ENCODE data around the gene LCE2A. TPM values are rescaled to one million over a fixed set of nuclear protein-coding genes. Genes with fewer than 3 reads are reported as not detected.
"Not testable (repeated sequence)": the region's sequence is repeated elsewhere in the genome, so short reads cannot be mapped to it uniquely, and the experiment has no call there.

The LCE2A gene
- total RNA-seq, 5 donors from 2014 or later (not counting 1 experiment from before 2014, with no cell fraction given) = not detected

GRCh38 chr1:152666171-152666570 is 32.0 kb upstream of the LCE2A start:
- H3K27ac Mint-ChIP-seq; H3K36me3 Mint-ChIP-seq; H3K9me3 ChIP-seq; H3K36me3 ChIP-seq (ENCODE audit: control insufficient read depth in 2 of 2, extremely low read depth in 1 of 2, insufficient read depth in 1 of 2, low read length in 1 of 2); H3K4me1 Mint-ChIP-seq; CTCF ChIA-PET; POLR2A ChIA-PET; H3K4me3 Mint-ChIP-seq; H3K4me1 ChIP-seq (ENCODE audit: control insufficient read depth in 1 of 2, extremely low read depth in 1 of 2, insufficient read depth in 2 of 2, low read length in 2 of 2); H3K27ac ChIP-seq (ENCODE audit: low read length); H3K4me3 ChIP-seq (ENCODE audit: control insufficient read depth in 1 of 2, extremely low read depth in 1 of 2, low read length in 1 of 2); H3K9me3 Mint-ChIP-seq; DNase-seq; ATAC-seq (replicated peaks in 1 of 4): not testable (repeated sequence)
- peaks cover 0 to 11% of the 10 kb centered on the region in 2 experiments for H3K27me3 ChIP-seq (replicated peaks in 1 of 2; ENCODE audit: control insufficient read depth in 2 of 2, extremely low read depth in 1 of 2, insufficient read depth in 2 of 2, low read length in 1 of 2)
- no CpG with 5 or more reads among the region's 1 CpG for WGBS (ENCODE audit: insufficient coverage)
- peaks cover 25 to 26% of the 10 kb centered on the region in 2 donors for H3K27me3 Mint-ChIP-seq

- POLR2A ChIA-PET = no interaction called here
- Histone ChIP-seq H3K4me1 (ENCODE audit: control insufficient read depth in 1 of 2, extremely low read depth in 1 of 2, insufficient read depth in 2 of 2, low read length in 2 of 2) (no peaks in the 10 kb centered on the region), H3K27me3 (replicated peaks in 1 of 2; ENCODE audit: control insufficient read depth in 2 of 2, extremely low read depth in 1 of 2, insufficient read depth in 2 of 2, low read length in 1 of 2) (peaks cover 0 to 11% of the 10 kb centered on the region in 2 experiments), H3K9me3 (no peaks in the 10 kb centered on the region), H3K4me3 (ENCODE audit: control insufficient read depth in 1 of 2, extremely low read depth in 1 of 2, low read length in 1 of 2) (no peak overlapping the region), H3K27ac (ENCODE audit: low read length) (no peak overlapping the region), H3K36me3 (ENCODE audit: control insufficient read depth in 2 of 2, extremely low read depth in 1 of 2, insufficient read depth in 1 of 2, low read length in 1 of 2) (no peaks in the 10 kb centered on the region)
- Mint-ChIP-seq H3K4me3 (no peak overlapping the region), H3K36me3 (no peaks in the 10 kb centered on the region), H3K27ac (no peak overlapping the region), H3K9me3 (peaks cover 0 to 5% (median 0%) of the 10 kb centered on the region in 3 donors), H3K27me3 (peaks cover 24 to 26% of the 10 kb centered on the region in 2 donors), H3K4me1 (no peaks in the 10 kb centered on the region)
- 90% methylated on average over 5 of the region's 5 CpGs for WGBS (ENCODE audit: insufficient coverage)
- no peak for DNase-seq
- no peak for ATAC-seq (replicated peaks in 1 of 4)
- CTCF ChIA-PET = no interaction called here
Measured at GRCh38 chr1:152667648-152668047, 30.5 kb upstream of the LCE2A start.

- Mint-ChIP-seq H3K27me3 (peaks cover 18 to 32% of the 10 kb centered on the region in 2 donors), H3K27ac (no peak overlapping the region), H3K4me3 (no peak overlapping the region), H3K4me1 (no peaks in the 10 kb centered on the region), H3K36me3 (no peaks in the 10 kb centered on the region), H3K9me3 (no peaks in the 10 kb centered on the region)
- Histone ChIP-seq H3K27ac (ENCODE audit: low read length) (no peak overlapping the region), H3K36me3 (ENCODE audit: control insufficient read depth in 2 of 2, extremely low read depth in 1 of 2, insufficient read depth in 1 of 2, low read length in 1 of 2) (no peaks in the 10 kb centered on the region), H3K4me1 (ENCODE audit: control insufficient read depth in 1 of 2, extremely low read depth in 1 of 2, insufficient read depth in 2 of 2, low read length in 2 of 2) (no peaks in the 10 kb centered on the region), H3K27me3 (replicated peaks in 1 of 2; ENCODE audit: control insufficient read depth in 2 of 2, extremely low read depth in 1 of 2, insufficient read depth in 2 of 2, low read length in 1 of 2) (peaks cover 5 to 11% of the 10 kb centered on the region in 2 experiments), H3K9me3 (no peaks in the 10 kb centered on the region), H3K4me3 (ENCODE audit: control insufficient read depth in 1 of 2, extremely low read depth in 1 of 2, low read length in 1 of 2) (no peak overlapping the region)
- DNase-seq (no peak), ATAC-seq (replicated peaks in 1 of 4) (no peak)
- ChIA-PET POLR2A (no interaction called here), CTCF (no interaction called here)
- WGBS (ENCODE audit: insufficient coverage) = 10% methylated on average over 1 of the region's 2 CpGs
Measured at GRCh38 chr1:152673016-152673415, 25.1 kb upstream of the LCE2A start.

- H3K36me3 ChIP-seq (ENCODE audit: control insufficient read depth in 2 of 2, extremely low read depth in 1 of 2, insufficient read depth in 1 of 2, low read length in 1 of 2); ATAC-seq (replicated peaks in 1 of 4); CTCF ChIA-PET; H3K4me3 Mint-ChIP-seq; DNase-seq; POLR2A ChIA-PET; H3K9me3 ChIP-seq; H3K4me1 Mint-ChIP-seq; H3K27ac ChIP-seq (ENCODE audit: low read length); H3K9me3 Mint-ChIP-seq; H3K4me1 ChIP-seq (ENCODE audit: control insufficient read depth in 1 of 2, extremely low read depth in 1 of 2, insufficient read depth in 2 of 2, low read length in 2 of 2); H3K27ac Mint-ChIP-seq; H3K4me3 ChIP-seq (ENCODE audit: control insufficient read depth in 1 of 2, extremely low read depth in 1 of 2, low read length in 1 of 2); H3K36me3 Mint-ChIP-seq: not testable (repeated sequence)
- no CpG with 5 or more reads among the region's 3 CpGs for WGBS (ENCODE audit: insufficient coverage)
- peaks cover 5 to 19% of the 10 kb centered on the region in 2 experiments for H3K27me3 ChIP-seq (replicated peaks in 1 of 2; ENCODE audit: control insufficient read depth in 2 of 2, extremely low read depth in 1 of 2, insufficient read depth in 2 of 2, low read length in 1 of 2)
- H3K27me3 Mint-ChIP-seq = peaks cover 34 to 45% of the 10 kb centered on the region in 2 donors
Measured at GRCh38 chr1:152674983-152675382, 23.2 kb upstream of the LCE2A start, which contains the start of gene LCE2C. Gene LCE2C, plus strand, starts transcription at chr1:152675279. Its CDS starts 737 bp downstream, at chr1:152676016.

GRCh38 chr1:152679459-152679858 is 18.7 kb upstream of the LCE2A start:
- no peaks in the 10 kb centered on the region for H3K36me3 ChIP-seq (ENCODE audit: control insufficient read depth in 2 of 2, extremely low read depth in 1 of 2, insufficient read depth in 1 of 2, low read length in 1 of 2)
- CTCF ChIA-PET = no interaction called here

GRCh38 chr1:152681616-152682015 is 16.5 kb upstream of the LCE2A start:
- Histone ChIP-seq H3K4me3 (ENCODE audit: control insufficient read depth in 1 of 2, extremely low read depth in 1 of 2, low read length in 1 of 2) (no peak overlapping the region), H3K27me3 (replicated peaks in 1 of 2; ENCODE audit: control insufficient read depth in 2 of 2, extremely low read depth in 1 of 2, insufficient read depth in 2 of 2, low read length in 1 of 2) (peaks cover 0 to 13% of the 10 kb centered on the region in 2 experiments), H3K4me1 (ENCODE audit: control insufficient read depth in 1 of 2, extremely low read depth in 1 of 2, insufficient read depth in 2 of 2, low read length in 2 of 2) (no peaks in the 10 kb centered on the region), H3K9me3 (no peaks in the 10 kb centered on the region), H3K27ac (ENCODE audit: low read length) (no peak overlapping the region), H3K36me3 (ENCODE audit: control insufficient read depth in 2 of 2, extremely low read depth in 1 of 2, insufficient read depth in 1 of 2, low read length in 1 of 2) (no peaks in the 10 kb centered on the region)
- no peak overlapping the region for H3K27ac Mint-ChIP-seq
- H3K27me3 Mint-ChIP-seq = peaks cover 39 to 54% of the 10 kb centered on the region in 2 donors
- WGBS (ENCODE audit: insufficient coverage) = 88% methylated on average over 1 of the region's 2 CpGs
- ChIA-PET POLR2A (no interaction called here), CTCF (no interaction called here)
- no peaks in the 10 kb centered on the region for H3K4me1 Mint-ChIP-seq
- H3K4me3 Mint-ChIP-seq = no peak overlapping the region
- no peaks in the 10 kb centered on the region for H3K9me3 Mint-ChIP-seq
- ATAC-seq (replicated peaks in 1 of 4) (no peak), DNase-seq (no peak)
- H3K36me3 Mint-ChIP-seq = no peaks in the 10 kb centered on the region

More at GRCh38 chr1:152679459-152679858, 18.7 kb upstream of the LCE2A start:
- Histone ChIP-seq H3K27me3 (replicated peaks in 1 of 2; ENCODE audit: control insufficient read depth in 2 of 2, extremely low read depth in 1 of 2, insufficient read depth in 2 of 2, low read length in 1 of 2) (peaks cover 0 to 19% of the 10 kb centered on the region in 2 experiments), H3K4me3 (ENCODE audit: control insufficient read depth in 1 of 2, extremely low read depth in 1 of 2, low read length in 1 of 2) (no peak overlapping the region), H3K4me1 (ENCODE audit: control insufficient read depth in 1 of 2, extremely low read depth in 1 of 2, insufficient read depth in 2 of 2, low read length in 2 of 2) (no peaks in the 10 kb centered on the region), H3K27ac (ENCODE audit: low read length) (no peak overlapping the region), H3K9me3 (no peaks in the 10 kb centered on the region)
- Mint-ChIP-seq H3K4me3 (no peak overlapping the region), H3K9me3 (no peaks in the 10 kb centered on the region), H3K4me1 (no peaks in the 10 kb centered on the region), H3K36me3 (no peaks in the 10 kb centered on the region), H3K27ac (no peak overlapping the region), H3K27me3 (peaks cover 40 to 59% of the 10 kb centered on the region in 2 donors)
- ATAC-seq (replicated peaks in 1 of 4) (no peak), DNase-seq (no peak)
- POLR2A ChIA-PET = no interaction called here
- WGBS (ENCODE audit: insufficient coverage) = 81% methylated on average over 6 of the region's 6 CpGs

- Histone ChIP-seq H3K36me3 (ENCODE audit: control insufficient read depth in 2 of 2, extremely low read depth in 1 of 2, insufficient read depth in 1 of 2, low read length in 1 of 2) (no peaks in the 10 kb centered on the region), H3K27me3 (replicated peaks in 1 of 2; ENCODE audit: control insufficient read depth in 2 of 2, extremely low read depth in 1 of 2, insufficient read depth in 2 of 2, low read length in 1 of 2) (peaks cover 0 to 7% of the 10 kb centered on the region in 2 experiments), H3K9me3 (no peaks in the 10 kb centered on the region), H3K4me3 (ENCODE audit: control insufficient read depth in 1 of 2, extremely low read depth in 1 of 2, low read length in 1 of 2) (no peak overlapping the region), H3K27ac (ENCODE audit: low read length) (no peak overlapping the region), H3K4me1 (ENCODE audit: control insufficient read depth in 1 of 2, extremely low read depth in 1 of 2, insufficient read depth in 2 of 2, low read length in 2 of 2) (no peaks in the 10 kb centered on the region)
- ATAC-seq (replicated peaks in 1 of 4) = no peak
- no peaks in the 10 kb centered on the region for H3K4me1 Mint-ChIP-seq
- H3K36me3 Mint-ChIP-seq = no peaks in the 10 kb centered on the region
- no peak overlapping the region for H3K27ac Mint-ChIP-seq
- peaks cover 41 to 53% of the 10 kb centered on the region in 2 donors for H3K27me3 Mint-ChIP-seq
- ChIA-PET POLR2A (no interaction called here), CTCF (no interaction called here)
- no peaks in the 10 kb centered on the region for H3K9me3 Mint-ChIP-seq
- H3K4me3 Mint-ChIP-seq = no peak overlapping the region
- no peak for DNase-seq
Measured at GRCh38 chr1:152683846-152684245, 14.3 kb upstream of the LCE2A start.

All from T-cell (primary cell).